GF-D8 (cell line): ENCODE data around the gene FHL2.

Source experiments
- DNase-seq: peaks from one replicate; lab custom pipeline; 2025; lab: John Stamatoyannopoulos, UW

The FHL2 gene

GRCh38 chr2:105313877-105314276 is 85.0 kb downstream of the FHL2 start:
- DNase-seq = peak; percentile 29
